ENCODE measurements around the gene CYS1.
"Not testable (repeated sequence)": the region's sequence is repeated elsewhere in the genome, so short reads cannot be mapped to it uniquely, and the experiment has no call there.

Gene CYS1

DNA sequence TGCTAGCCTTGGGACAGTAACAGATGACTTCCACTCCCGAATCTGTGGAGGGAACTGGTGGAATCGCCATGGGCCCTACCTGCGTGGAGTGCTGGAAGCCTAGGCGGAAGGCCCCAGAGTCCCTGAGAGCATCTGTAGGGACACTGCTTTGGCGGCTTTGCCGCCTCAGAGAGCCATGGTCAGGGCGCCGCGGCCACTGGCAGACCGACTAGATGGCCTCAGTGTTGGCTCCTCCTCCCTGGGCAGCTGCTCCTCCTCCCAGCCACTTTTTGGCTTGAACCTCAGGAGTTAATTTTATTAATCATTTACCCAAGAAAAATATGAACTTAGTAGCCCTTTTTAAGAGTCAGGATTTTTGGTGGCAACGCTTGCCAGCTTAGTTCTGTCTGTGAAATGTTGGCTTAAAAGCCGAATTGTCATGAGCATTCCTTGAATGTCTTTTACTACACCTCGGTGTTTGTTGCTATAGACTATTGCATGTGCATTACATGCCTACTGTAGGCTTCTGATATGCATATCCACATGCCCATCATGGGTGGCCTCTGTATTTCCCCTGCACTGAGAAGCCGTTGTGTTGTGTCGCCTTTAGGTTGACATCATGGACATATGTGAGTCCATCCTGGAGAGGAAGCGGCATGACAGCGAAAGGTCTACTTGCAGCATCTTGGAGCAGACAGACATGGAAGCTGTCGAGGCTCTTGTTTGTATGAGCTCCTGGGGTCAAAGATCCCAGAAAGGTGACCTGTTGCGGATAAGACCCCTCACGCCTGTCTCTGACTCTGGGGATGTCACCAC is 34.5 kb downstream of the CYS1 start:
- DNase-seq: no peak

DNA sequence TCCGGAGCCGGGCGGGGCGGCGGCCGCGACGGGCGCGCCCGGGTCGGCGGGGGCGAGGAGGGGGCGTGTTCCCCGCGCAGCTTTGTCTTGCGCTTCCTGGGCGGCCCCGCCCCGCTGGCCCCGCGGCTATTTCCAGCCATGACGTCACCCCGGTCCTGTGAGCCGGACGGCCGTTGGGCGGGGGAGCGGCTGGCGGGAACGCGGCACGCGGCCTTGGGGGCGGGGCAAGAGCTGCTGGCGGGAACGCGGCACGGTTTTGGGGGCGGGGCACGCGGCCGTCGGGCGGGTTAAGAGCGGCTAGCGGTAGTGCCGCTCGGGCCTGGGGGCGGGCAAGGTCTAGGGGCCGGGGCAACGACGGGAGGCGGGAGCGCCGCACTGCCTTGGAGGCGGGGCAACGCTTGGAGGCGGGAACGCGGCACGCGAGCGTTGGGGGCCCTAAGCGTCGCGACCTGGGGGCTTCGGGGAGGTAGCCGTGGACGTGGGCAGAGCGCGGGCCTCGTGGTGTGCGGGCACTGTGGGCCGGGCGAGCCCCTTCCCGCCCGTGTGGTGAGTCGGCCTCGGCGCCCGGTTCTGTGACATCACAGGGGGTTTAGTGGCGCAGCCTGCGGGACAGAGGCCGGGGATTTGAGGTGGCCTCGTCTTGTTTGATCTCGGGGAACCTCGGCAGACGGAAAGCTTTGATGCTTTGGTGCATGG is 36.2 kb downstream of the CYS1 start:
- DNase-seq: peak; percentile 98

DNA sequence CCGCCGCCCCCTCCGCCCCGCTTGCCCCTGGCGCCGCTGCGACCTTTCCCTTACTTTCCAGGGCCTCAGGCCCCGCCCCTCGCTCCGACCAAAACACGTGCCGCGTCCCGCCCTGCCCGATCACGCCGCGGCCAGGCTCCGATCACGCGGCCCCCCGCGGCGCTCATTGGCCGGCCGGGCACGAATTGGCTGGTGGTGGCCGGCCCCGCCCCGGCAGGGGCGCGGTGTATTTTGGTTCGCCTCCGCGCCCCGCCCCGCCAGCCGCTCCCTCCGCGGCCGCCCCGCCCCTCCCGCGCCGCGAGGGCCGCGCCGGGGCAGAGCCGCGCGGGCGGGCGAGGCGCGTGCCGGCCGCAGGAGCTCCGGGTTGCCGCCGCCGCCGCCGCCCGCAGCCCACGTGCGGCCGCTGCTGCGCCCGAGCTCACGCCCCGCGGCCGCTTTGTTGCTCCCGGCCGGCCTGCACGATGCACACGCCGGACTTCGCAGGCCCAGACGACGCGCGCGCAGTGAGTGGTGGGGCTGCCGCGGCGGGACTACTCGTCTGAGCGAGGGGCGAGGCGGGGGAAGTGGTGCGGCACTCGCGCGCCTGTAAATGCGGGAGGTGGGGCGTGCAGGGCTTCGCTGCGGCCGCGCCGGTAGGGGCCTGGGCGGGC is 36.8 kb downstream of the CYS1 start, which contains the start of gene KLF11:
TSS of gene KLF11 (plus strand) at position 295 of the 650 bp plus-strand sequence. CDS start at position 462, 167 bp downstream.
- peak; percentile 91 for DNase-seq

DNA sequence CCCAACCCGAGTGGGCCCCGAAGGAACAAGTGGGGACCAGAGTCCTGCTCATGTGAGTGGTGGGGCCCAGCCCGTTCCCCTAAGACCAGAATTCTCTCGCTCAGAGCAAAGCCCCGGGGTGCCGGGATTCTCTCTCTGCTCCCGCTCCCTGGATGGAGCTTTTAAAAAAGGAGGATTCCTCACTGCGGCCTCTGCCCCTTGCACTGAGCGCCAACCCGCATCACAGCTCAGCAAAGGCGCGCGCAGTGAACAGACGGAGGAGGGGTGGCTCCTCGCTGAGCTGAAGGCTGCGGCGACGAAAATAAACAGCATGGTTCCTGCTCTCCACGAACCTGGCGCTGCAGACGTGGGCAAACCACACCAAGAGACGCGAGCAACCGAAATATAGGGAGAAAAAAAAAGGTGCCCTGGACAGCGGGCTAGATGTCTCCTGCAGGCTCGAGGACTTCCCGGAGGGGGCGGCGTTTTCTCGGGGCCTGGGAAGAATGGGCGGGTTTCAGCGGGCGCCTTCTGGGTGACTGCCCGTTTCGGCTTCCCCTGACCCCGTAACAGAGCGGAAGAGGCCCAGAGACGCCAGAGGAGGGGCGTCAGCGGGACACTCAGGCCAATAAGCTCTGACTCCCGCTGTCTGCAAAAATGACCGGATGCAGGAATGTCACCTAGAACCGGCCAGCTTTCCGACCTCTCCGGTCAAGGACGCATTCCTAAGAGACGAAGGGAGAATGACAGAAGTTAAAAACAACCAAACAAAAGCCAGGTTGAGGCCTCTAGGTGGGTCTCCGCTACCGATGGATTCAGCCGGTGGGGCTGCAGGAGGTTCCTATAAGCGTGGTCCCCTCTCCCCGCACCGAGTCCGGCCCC is 37.7 kb downstream of the CYS1 start:
- DNase-seq: peak; percentile 51

DNA sequence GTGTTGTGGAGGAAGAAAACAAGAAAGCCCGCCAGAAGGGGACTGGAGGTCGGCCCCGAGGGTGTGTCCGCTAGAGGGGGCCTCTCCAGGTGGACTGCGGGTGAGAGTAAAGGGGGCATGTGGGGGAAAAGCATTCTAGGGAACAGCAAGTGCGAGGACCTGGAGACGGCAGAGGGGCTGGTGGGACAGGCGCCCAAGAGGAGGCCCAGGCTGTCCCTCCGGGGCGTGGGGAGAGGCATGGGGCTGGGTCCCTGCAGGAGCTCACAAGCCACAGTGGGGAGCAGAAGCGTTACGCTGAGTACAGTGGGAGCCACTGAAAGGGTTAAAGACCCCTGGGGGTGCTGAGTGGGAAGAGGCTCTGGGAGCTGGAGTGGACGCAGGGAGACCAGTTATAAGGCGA is 38.5 kb downstream of the CYS1 start:
- no peak for DNase-seq

DNA sequence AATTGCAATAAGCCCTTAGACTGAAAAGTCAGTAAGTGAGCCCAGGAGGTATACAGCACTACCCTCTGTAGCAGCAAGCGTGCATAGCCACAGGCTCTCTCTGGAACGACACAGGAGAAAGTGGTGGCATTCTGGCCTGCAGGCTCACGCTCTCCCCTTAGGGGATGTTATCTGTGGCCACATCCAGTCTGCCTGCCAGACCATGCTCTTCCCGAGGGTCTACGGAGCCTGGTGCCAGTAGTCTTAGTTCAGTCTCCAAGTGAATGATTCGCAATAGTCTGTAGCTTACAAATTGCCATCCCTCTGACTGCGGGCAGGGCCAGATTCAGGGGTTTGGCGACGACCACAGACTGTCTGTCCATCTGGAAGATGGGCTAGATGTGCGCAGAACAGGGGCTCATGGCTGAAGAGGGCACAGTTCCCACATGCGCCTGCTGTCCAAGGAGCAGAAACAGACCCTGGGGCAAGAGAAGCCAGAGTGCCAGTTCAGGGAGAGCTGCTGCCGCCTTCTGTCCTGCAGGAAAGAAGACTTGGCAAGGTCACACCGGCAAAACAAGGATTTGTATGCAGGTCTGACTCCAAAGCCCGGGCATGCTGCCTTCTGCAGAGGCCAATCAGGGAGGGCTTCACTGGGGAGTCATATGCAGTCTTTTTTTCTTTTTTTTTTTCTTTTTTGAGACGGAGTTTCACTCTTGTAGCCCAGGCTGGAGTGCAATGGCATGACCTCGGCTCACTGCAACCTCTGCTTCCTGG is 40.4 kb downstream of the CYS1 start:
- no peak for DNase-seq

DNA sequence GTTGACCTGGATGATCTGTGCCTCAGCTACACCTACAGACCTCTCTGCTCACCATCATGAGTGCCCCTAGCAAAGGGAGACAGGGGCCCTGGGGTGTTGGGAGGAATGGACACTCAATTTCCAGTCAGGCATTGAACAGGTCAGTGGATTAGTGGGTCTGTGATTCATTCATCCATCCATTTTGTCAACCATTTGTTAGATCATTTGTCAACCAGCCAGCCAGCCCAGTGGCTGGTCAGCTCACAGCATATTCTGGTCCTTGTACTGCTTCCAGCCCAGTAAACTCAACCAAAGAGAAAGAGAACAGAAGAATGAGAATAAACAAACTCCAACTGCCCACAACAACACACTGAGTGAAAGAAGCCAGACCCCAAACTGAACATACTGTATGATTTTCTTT is 41.5 kb downstream of the CYS1 start:
- no peak for DNase-seq

DNA sequence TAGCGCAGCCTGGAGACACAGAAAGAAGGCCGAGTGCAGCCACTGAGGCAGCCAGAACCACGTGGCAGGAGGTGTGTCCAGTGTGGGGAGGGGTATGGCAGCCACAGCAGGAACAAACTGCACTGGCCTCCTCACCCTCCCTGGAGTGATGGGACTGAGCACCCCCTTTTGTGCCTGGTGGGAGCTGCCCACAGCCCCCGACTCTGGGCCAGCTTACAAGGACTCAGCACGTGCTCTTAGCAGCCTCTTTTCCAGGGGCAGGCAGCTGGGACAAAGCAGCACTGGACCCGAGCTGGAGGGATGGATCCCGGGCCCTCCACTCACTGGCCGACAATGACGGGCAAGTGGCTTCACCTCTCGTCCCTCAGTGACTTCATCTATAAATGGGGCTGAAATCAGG is 42.1 kb downstream of the CYS1 start:
- DNase-seq: no peak

DNA sequence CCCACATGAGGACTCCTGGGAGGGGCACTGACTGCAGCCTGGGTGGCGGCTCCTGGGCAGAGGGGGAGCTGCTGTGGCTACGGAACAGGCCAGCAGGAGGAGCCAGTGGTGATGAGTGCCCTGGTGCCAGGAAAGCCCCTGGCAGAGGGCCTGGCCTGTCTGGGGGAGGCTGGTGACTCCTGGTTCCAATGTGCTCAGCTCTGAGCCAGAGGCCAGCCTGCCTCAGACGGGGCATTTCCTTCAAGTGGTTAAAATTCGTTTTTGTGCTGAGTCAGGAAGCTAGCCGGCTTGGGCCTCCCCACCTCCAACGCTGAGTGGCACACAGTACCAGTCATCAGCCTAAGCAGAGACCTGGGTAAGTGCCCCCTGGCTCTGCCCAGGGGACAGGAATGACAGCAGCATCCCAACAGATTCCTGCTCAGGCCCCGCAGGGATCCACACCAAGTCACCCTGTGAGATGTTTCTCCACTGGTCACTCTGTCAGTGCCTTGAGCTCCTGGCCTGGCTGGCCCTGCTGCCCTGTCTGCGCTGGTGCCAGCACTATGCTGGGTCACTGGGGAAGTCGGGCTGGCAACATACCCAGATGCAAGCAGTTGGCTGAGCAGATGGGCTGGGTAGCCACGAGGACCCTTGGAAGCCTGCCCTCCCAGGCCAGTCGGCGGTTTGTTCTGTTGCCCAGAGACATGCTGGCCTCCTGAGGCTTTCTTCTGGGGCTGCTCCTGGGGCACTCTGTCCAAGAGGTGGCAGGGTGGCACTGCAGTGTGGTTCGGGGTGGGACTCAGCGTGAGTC is 43.9 kb downstream of the CYS1 start:
- DNase-seq: peak; percentile 69

DNA sequence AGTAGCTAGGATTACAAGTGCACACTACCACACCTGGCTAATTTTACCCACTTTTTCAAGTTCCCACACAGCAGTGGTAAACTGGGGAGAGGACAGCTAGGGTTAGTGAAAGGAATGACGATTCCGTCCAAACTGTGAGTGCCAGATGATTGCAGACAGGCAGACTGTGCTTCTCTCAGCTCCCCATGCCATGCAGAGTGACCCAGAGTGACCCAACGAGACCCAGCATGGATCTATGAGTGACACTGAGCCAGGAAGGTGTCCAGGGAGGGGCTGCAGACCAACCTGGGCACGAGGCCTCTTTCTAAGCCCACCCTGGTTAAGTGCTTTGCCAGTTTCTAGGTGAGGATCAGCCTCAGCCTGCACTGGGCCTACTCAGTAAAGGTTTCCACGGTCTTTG is 44.6 kb downstream of the CYS1 start:
- DNase-seq: no peak

DNA sequence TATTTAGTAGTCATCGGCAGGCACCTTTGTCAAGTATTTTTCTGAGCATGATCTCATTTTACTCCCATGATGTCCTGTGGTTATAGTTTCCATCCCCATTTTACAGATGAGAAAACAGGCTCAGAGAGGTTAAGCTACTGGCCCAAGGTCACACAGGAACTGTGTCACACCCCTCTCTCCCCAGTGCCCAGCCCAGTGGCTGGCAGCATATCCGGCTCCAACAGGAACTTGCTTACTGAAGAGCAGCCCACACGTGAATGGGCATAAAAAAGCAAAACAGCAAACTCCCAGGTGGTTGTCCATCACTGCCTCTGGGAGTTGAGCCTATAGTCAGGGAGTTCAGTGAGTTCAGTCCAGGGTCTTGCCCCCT is 45.2 kb downstream of the CYS1 start:
- DNase-seq: peak; percentile 31

DNA sequence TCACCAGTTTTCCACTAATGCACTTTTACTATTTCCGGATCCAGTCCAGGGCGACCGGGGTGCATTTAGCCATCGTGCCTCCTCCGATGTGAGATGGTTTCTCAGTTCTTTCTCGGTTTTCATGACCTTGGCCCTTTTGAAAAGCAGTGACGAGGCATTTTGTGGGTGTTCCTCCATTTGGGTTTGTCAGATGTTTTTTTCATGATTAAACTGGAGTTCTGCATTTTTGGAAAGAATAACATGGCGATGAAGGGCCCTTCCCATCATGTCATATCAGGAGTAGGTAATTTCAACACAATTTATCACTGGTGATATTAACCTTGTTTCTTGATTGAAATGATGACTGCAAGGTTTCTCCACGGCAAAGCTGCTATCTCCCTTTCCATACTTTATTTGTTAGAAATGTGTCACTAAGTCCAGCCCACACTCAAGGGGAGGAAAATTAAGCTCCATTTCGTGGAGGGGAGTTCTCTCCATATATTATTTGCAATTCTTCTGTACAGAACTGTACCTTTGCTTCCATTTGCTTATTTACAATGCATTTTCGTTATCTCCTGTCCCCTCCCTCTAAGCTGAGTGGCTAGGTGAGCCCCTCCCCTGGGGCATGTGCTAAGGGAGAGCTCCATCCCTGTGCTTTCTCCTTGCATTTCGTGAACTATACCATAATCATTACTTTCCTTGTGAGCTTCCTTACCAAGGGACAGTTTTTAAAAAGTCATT is 45.7 kb downstream of the CYS1 start:
- DNase-seq: no peak

DNA sequence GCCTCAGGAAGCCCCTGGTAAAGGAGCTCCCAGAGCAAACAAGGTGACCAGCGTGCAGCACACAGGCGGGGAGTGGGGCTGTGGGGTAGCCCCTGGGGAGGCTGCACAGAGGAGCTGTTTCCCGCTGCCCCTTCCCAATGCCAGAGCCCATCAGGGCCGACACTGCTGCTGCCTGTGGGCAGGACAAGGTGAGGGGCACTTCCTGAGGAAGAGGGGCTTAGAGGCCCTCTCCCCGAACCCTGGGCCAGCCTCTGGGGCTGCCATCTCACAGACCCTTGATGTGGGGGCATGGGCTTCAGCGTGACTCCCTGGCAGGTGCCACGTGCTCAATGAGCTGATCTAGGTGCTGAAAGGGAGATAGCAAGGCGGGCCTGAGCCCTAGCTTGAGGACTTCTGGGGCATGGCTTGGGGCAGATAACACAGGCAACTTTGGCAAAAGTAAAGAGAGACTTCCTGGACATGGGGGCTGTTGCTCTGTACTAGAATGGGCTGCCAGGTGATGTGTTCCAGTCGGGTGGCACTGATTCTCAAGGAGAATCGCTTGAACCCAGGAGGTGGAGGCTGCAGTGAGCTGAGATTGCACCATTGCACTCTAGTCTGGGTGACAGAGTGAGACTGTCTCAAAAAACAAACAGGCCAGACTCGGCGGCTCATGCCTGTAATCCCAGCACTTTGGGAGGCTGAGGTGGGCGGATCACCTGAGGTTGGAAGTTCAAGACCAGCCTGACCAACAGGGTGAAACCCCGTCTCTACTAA is 46.8 kb downstream of the CYS1 start:
- no peak for DNase-seq

DNA sequence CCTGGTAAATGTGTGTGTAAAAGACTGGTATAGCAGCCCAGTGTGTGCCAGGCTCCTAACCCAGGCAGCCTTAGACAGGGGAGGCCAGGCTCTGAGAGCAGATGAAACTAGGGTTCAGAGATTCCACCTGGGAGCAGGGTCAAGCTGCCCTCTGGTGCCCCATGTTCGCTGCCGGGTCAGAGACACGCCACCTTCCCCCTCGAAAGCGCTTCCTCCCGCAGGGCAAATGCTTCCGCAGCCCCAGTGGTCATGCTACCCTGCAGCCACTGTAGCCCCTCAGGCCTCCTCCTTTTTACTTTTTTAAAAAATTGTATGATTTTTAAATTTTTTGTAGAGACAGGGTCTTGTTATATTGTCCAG is 47.5 kb downstream of the CYS1 start:
- DNase-seq: no peak

DNA sequence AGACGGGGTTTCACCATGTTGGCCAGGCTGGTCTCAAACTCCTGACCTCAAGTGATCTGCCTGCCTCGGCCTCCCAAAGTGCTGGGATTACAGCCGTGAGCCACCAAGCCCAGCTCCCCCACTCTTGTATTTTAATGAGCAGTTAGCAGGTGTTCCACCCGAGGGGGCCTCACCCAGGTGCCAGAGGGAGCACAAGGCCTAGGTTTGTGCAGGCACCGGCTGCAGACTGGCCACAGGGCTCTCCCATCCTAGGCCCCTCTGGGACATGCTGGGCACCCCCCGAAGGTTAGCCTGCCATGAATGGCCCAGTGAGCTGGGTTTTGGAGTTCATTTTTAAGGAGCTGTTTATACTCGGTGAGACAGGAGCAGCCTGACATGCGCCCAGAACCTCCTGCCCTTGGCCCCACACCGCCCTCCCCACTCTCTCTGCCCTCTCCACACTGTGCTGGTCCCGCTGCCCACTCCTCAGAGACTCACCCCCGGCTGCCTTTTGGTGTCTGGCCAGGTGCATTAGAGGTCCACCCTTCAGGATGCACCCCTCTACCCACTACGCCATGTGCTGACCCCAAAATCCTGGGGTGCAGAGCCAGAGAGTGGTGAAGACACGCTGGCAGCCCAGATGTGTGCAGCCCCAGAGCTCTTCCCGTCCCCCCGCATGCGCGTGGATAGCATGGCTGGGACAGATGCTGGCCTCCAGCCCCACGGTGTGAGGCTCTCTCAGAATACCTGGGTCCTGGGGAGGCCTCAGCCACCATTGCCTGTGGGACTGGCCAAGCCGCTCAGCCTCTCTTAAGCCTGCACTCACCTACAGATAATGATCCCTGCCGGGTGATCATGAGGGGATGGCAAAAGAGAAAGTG is 48.1 kb downstream of the CYS1 start:
- DNase-seq: no peak

DNA sequence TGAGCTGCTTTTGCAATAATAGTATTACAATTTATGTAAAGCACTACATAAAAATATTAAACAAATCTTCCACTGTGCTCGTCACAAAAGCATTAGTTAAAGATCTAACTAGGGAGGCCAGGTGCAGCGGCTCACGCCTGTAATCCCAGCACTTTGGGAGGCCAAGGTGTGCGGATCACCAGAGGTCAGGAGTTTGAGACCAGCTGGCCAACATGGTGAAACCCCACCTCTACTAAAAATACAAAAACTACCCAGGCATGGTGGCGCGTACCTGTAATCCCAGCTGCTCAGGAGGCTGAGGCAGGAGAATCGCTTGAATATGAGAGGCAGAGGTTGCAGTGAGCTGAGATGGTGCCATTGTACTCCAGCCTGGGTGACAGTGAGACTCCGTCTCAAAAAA is 49.4 kb downstream of the CYS1 start:
- DNase-seq: not testable (repeated sequence)

DNA sequence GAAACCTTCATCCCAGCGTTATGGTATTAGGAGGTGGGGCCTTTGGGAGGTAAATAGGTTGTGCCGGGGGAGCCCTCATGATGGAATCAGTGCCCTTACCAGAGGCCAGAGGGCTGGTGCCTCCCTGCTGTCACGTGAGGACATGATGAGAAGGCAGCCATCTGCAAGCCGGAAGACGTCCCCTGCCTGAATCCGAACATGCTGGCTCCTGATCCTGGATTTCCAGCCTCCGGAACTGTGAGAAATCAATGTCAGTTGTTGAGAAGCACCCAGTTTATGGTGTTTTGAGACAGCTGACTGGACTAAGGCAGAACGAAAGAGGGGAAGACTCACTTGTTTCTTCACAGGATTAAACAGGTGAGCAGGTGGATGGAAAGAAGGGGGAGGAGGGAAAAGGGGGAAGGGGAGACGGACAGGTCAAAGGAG is 49.9 kb downstream of the CYS1 start:
- no peak for DNase-seq

DNA sequence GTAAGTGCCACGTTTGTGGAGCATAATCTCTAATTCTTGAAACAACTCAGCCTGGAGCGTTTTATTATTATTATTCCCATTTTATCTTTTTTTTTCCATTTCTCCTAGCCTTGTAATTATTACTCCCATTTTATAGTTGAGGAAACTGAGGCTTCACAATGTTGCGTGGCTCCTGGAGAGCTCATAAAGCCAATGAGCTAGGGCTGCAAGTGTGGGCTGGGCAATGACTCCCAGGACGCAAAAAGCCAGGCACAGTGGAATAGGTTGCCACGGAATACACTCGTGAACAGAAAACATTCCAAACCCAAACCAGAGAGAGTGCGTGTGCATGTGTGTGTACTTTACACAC is 50.4 kb downstream of the CYS1 start:
- DNase-seq: no peak

All from CD4-positive, alpha-beta T cell treated with Interleukin-10 for 1 hour (primary cell).